Liver (tissue), 9 donors: ENCODE measurements around the gene RAB31. TPM values are rescaled to one million over a fixed set of nuclear protein-coding genes. Genes with fewer than 3 reads are reported as not detected.

Experiments used
- DNase-seq: peaks from one replicate; pipeline ENCODE4 v3.0.0-alpha.2; 2017; ENCODE audit warnings: low spot score
- H3K27ac ChIP-seq, 2 donors: one replicate each; pipeline ENCODE4 v1.7.0; 2013; ENCODE audit warnings: inconsistent platforms in 2 of 2, low read length in 2 of 2, control low read depth in 1 of 2, low read depth in 1 of 2, mild to moderate bottlenecking in 1 of 2
- H3K27me3 ChIP-seq, 4 donors: one replicate each; pipeline versions ENCODE4 v1.6.1 to v1.7.0; 2013; ENCODE audit warnings: low read length in 3 of 4, inconsistent platforms in 1 of 4, mild to moderate bottlenecking in 1 of 4, moderate library complexity in 1 of 4; ENCODE audit not compliant: control insufficient read depth in 4 of 4, insufficient read depth in 4 of 4
- H3K36me3 ChIP-seq, 4 donors: one replicate each; pipeline versions ENCODE4 v1.6.1 to v1.7.0; 2013; ENCODE audit warnings: low read length in 3 of 4, mild to moderate bottlenecking in 3 of 4, low read depth in 1 of 4, moderate library complexity in 1 of 4; ENCODE audit not compliant: control insufficient read depth in 4 of 4, insufficient read depth in 3 of 4
- H3K4me1 ChIP-seq, 4 donors: one replicate each; pipeline versions ENCODE4 v1.6.1 to v1.7.0; 2013; ENCODE audit warnings: low read length in 3 of 4, mild to moderate bottlenecking in 3 of 4, moderate library complexity in 1 of 4; ENCODE audit not compliant: control insufficient read depth in 4 of 4, insufficient read depth in 4 of 4
- H3K4me3 ChIP-seq, 3 donors: one replicate each; pipeline versions ENCODE4 v1.6.1 to v1.7.0; 2013; ENCODE audit warnings: low read length in 3 of 3, control low read depth in 1 of 3, low read depth in 1 of 3, mild to moderate bottlenecking in 1 of 3
- H3K9ac ChIP-seq, 2 donors: one replicate each; pipeline ENCODE4 v1.7.0; 2013; ENCODE audit warnings: low read length in 2 of 2, mild to moderate bottlenecking in 2 of 2, moderate library complexity in 2 of 2, control low read depth in 1 of 2, low read depth in 1 of 2
- H3K9me3 ChIP-seq, 4 donors: one replicate each; pipeline versions ENCODE4 v1.6.1 to v1.7.0; 2013; ENCODE audit warnings: low read length in 3 of 4; ENCODE audit not compliant: control insufficient read depth in 4 of 4
- ATF3 ChIP-seq: IDR thresholded peaks from 2 replicates; pipeline ENCODE4 v1.6.1; 2016; ENCODE audit warnings: antibody characterized with exemption
- EGR1 ChIP-seq, 2 donors: IDR thresholded peaks; 2 replicates each; pipeline ENCODE4 v1.6.1; 2016 to 2018; ENCODE audit warnings: antibody characterized with exemption in 2 of 2, low read depth in 2 of 2
- FOXA1 ChIP-seq: IDR thresholded peaks from 2 replicates; pipeline ENCODE4 v1.6.1; 2016; ENCODE audit warnings: antibody characterized with exemption
- FOXA2 ChIP-seq: IDR thresholded peaks from 2 replicates; pipeline ENCODE4 v1.6.1; 2016; ENCODE audit warnings: antibody characterized with exemption
- GABPA ChIP-seq, 2 donors: IDR thresholded peaks in 1 of 2; conservative IDR thresholded peaks in 1 of 2; 2 replicates each; pipeline ENCODE4 v1.6.1; 2016; ENCODE audit warnings: antibody characterized with exemption in 2 of 2, mild to moderate bottlenecking in 1 of 2, moderate library complexity in 1 of 2
- HNF4A ChIP-seq, 2 donors: conservative IDR thresholded peaks; 2 replicates each; pipeline ENCODE4 v1.6.1; 2016; ENCODE audit warnings: antibody characterized with exemption in 2 of 2, mild to moderate bottlenecking in 2 of 2
- HNF4G ChIP-seq: IDR thresholded peaks from 2 replicates; pipeline ENCODE4 v1.6.1; 2016; ENCODE audit warnings: antibody characterized with exemption
- JUND ChIP-seq, 2 donors: IDR thresholded peaks; 2 replicates each; pipeline ENCODE4 v1.6.1; 2016; ENCODE audit warnings: antibody characterized with exemption in 2 of 2
- NR2F2 ChIP-seq: IDR thresholded peaks from 2 replicates; pipeline ENCODE4 v1.6.1; 2016; ENCODE audit warnings: antibody characterized with exemption
- RAD21 ChIP-seq, 2 donors: IDR thresholded peaks; 2 replicates each; pipeline ENCODE4 v1.6.1; 2016; ENCODE audit warnings: antibody characterized with exemption in 2 of 2, mild to moderate bottlenecking in 2 of 2
- RXRA ChIP-seq, 2 donors: IDR thresholded peaks; 2 replicates each; pipeline ENCODE4 v1.6.1; 2017 to 2018; ENCODE audit warnings: antibody characterized with exemption in 2 of 2, mild to moderate bottlenecking in 1 of 2
- SP1 ChIP-seq: IDR thresholded peaks from 2 replicates; pipeline ENCODE4 v1.6.1; 2018; ENCODE audit warnings: antibody characterized with exemption, mild to moderate bottlenecking
- TAF1 ChIP-seq: conservative IDR thresholded peaks from 2 replicates; pipeline ENCODE4 v1.6.1; 2016; ENCODE audit warnings: antibody characterized with exemption, mild to moderate bottlenecking
- YY1 ChIP-seq: IDR thresholded peaks from 2 replicates; pipeline ENCODE4 v1.6.1; 2016; ENCODE audit warnings: antibody characterized with exemption, mild to moderate bottlenecking
- WGBS: extraction: QIAGEN DNeasy Blood & Tissue Kit; methylation state at CpG from one replicate; pipeline ENCODE4 v1.1.7; 2013; 5-methylcytosine and 5-hydroxymethylcytosine counted together
- polyA plus RNA-seq, 2 donors: library from polyadenylated mRNA; stranded (reverse) in 1 of 2; unstranded in 1 of 2; fragments of 200-250 nt in 1 of 2; fragments of >200 nt in 1 of 2; fragmentation: Nextera tagmentation in 1 of 2; extraction: Ambion mirVana in 1 of 2; gene quantifications; one replicate each; pipeline versions ENCODE4 v1.2.1 to v1.2.3, GENCODE V29; 2013 to 2015
- total RNA-seq, 2 donors: library from RNA; depleted of rRNA; stranded (reverse); fragments of >200 nt; gene quantifications; one replicate each; pipeline ENCODE4 v1.2.3, GENCODE V29; 2014
- TF ChIP-seq, protein P1 (sequence below): fragments of 150-350 bp; IDR thresholded peaks from 2 replicates; pipeline ENCODE4 v1.5.1; 2017; ENCODE audit warnings: improper control_type of control experiment, low read depth, low read length; ENCODE audit not compliant: missing input control
- TF ChIP-seq, protein P2 (sequence below): IDR thresholded peaks from 2 replicates; pipeline ENCODE4 v1.6.1; 2016; ENCODE audit warnings: antibody characterized with exemption
- TF ChIP-seq, protein P3 (sequence below): IDR thresholded peaks from 2 replicates; pipeline ENCODE4 v1.6.1; 2016; ENCODE audit warnings: antibody characterized with exemption, mild to moderate bottlenecking
- donor health status: healthy.
- donor health status: healthy.
- donor health status: healthy.
- donor health status: healthy.
- donor health status: healthy.

Gene RAB31
- total and polyA plus RNA-seq, 4 donors = 3.6 to 12.8 (median 9.7) TPM

DNA sequence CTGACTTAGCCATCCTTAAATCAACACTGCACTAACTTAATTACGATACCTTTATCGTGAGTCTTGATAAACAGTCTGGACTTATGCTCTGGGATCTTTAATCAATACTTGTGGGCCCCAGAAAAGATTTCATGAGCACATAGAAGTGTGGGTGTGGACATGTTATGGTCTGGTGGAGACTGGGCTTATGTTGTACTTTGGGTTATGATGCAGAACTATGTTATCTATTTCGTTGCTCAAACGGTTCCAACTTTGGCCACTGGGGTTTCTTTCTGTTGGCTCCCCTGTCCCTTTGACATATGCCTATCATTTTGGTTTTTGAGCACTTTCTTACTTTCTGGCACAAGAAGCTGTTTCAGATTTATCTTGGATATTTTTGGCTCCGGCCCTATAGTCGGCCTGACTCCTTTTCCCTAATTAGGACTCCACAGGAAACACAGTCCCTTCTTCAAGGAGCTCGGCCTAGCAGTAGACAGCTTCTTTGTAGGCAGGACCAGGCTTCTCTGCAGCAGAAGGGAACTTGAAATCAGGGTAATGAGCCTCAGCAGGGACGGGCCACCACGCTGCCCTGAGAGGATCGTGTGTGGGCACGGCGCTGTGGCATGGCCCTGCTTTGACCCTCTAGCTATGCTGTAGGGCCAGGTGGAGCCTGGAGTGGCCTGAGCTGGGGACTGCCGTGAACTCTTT, 123.1 kb downstream of the RAB31 start (continued):
- TF ChIP-seq, protein P1, sequence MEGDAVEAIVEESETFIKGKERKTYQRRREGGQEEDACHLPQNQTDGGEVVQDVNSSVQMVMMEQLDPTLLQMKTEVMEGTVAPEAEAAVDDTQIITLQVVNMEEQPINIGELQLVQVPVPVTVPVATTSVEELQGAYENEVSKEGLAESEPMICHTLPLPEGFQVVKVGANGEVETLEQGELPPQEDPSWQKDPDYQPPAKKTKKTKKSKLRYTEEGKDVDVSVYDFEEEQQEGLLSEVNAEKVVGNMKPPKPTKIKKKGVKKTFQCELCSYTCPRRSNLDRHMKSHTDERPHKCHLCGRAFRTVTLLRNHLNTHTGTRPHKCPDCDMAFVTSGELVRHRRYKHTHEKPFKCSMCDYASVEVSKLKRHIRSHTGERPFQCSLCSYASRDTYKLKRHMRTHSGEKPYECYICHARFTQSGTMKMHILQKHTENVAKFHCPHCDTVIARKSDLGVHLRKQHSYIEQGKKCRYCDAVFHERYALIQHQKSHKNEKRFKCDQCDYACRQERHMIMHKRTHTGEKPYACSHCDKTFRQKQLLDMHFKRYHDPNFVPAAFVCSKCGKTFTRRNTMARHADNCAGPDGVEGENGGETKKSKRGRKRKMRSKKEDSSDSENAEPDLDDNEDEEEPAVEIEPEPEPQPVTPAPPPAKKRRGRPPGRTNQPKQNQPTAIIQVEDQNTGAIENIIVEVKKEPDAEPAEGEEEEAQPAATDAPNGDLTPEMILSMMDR = no peak
- TF ChIP-seq TAF1 (no peak), GABPA (IDR thresholded peaks at IDR 0.05 in 1 of 2, conservative IDR thresholded peaks at IDR 0.05 in 1 of 2) (no peak)

DNA sequence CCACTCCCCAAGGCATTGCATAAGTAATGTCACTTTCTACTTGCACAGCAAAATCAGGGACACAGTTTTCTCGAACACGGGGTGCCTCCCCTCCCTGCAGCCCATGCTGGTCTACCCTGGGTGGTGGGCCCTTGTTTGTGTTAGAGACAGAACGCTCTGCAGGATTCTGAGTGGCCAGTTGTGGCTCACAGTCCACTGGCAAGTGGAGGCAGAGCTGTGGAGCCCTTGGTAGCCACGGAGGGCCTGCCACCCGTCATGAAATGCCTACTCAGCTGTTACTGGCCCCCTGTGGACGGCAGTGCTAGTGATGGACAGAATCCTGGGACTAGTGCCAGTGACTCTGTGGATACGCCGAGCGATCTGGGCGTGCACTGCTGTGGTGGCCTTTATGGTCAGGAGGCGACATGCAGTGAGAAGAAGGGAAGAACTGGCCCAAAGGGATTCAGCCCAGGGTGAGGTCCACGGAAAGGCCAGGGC, 123.7 kb downstream of the RAB31 start:
- Histone ChIP-seq H3K4me3 (no peak overlapping the region), H3K27me3 (no peaks in the 10 kb centered on the region), H3K36me3 (no peaks in the 10 kb centered on the region), H3K9me3 (no peaks in the 10 kb centered on the region), H3K4me1 (peaks cover 0 to 3% (median 0%) of the 10 kb centered on the region in 4 donors), H3K27ac (no peak overlapping the region), H3K9ac (no peak overlapping the region)
- WGBS = 88% methylated on average over 12 of the region's 12 CpGs
- TF ChIP-seq, protein P1 = no peak
- no peak for TF ChIP-seq HNF4G
- no peak for TF ChIP-seq JUND (IDR thresholded peaks at IDR 0.05)
- TF ChIP-seq FOXA2 = no peak
- no peak for TF ChIP-seq HNF4A (conservative IDR thresholded peaks at IDR 0.05)
- no peak for TF ChIP-seq SP1
- TF ChIP-seq, protein P2, sequence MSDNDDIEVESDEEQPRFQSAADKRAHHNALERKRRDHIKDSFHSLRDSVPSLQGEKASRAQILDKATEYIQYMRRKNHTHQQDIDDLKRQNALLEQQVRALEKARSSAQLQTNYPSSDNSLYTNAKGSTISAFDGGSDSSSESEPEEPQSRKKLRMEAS = no peak
- TF ChIP-seq GABPA (IDR thresholded peaks at IDR 0.05 in 1 of 2, conservative IDR thresholded peaks at IDR 0.05 in 1 of 2) = no peak
- DNase-seq = no peak

DNA sequence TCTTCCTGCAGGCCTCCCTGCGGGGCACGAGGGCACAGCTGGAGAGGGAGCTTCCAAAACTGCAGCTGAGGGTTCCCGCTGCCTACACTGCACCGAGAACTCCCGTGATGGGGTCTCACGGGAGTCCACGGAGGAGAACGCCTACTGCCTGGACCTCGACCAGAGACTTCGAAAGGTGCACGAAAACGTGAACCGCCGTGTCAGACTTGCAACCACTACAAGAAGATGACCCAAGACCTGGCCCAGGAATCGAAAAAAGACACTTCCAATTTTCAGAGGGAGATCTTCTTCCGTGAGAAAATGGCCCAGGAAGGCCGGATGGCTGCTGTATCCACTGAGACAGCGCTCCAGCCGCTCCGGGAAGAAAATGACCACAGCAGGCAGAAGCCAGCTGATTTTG, 124.8 kb downstream of the RAB31 start:
- 92% methylated on average over 20 of the region's 20 CpGs for WGBS
- H3K27ac ChIP-seq = no peak overlapping the region
- H3K9me3 ChIP-seq = no peaks in the 10 kb centered on the region
- H3K27me3 ChIP-seq = no peaks in the 10 kb centered on the region
- H3K9ac ChIP-seq = no peak overlapping the region
- no peak for DNase-seq
- no peak overlapping the region for H3K4me3 ChIP-seq
- H3K36me3 ChIP-seq = no peaks in the 10 kb centered on the region
- H3K4me1 ChIP-seq = peaks cover 0 to under 1% (median 0%) of the 10 kb centered on the region in 4 donors
- TF ChIP-seq ATF3 (no peak), FOXA2 (no peak), FOXA1 (no peak), YY1 (no peak), JUND (IDR thresholded peaks at IDR 0.05) (no peak), SP1 (no peak), HNF4A (conservative IDR thresholded peaks at IDR 0.05) (no peak), RXRA (IDR thresholded peaks at IDR 0.05) (no peak), NR2F2 (no peak), RAD21 (IDR thresholded peaks at IDR 0.05) (no peak), EGR1 (IDR thresholded peaks at IDR 0.05; ENCODE audit: low read depth in 2 of 2) (no peak), GABPA (IDR thresholded peaks at IDR 0.05 in 1 of 2, conservative IDR thresholded peaks at IDR 0.05 in 1 of 2) (no peak)
- TF ChIP-seq, protein P3, sequence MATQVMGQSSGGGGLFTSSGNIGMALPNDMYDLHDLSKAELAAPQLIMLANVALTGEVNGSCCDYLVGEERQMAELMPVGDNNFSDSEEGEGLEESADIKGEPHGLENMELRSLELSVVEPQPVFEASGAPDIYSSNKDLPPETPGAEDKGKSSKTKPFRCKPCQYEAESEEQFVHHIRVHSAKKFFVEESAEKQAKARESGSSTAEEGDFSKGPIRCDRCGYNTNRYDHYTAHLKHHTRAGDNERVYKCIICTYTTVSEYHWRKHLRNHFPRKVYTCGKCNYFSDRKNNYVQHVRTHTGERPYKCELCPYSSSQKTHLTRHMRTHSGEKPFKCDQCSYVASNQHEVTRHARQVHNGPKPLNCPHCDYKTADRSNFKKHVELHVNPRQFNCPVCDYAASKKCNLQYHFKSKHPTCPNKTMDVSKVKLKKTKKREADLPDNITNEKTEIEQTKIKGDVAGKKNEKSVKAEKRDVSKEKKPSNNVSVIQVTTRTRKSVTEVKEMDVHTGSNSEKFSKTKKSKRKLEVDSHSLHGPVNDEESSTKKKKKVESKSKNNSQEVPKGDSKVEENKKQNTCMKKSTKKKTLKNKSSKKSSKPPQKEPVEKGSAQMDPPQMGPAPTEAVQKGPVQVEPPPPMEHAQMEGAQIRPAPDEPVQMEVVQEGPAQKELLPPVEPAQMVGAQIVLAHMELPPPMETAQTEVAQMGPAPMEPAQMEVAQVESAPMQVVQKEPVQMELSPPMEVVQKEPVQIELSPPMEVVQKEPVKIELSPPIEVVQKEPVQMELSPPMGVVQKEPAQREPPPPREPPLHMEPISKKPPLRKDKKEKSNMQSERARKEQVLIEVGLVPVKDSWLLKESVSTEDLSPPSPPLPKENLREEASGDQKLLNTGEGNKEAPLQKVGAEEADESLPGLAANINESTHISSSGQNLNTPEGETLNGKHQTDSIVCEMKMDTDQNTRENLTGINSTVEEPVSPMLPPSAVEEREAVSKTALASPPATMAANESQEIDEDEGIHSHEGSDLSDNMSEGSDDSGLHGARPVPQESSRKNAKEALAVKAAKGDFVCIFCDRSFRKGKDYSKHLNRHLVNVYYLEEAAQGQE = no peak
- TF ChIP-seq, protein P1 = no peak
